H9 (cell line): ENCODE measurements around the gene RNF13. TPM values are rescaled to one million over a fixed set of nuclear protein-coding genes. Genes with fewer than 3 reads are reported as not detected.

Experiments
- DNase-seq: peaks from one replicate; pipeline ENCODE4 v3.0.0-alpha.2; 2017
- H2AFZ ChIP-seq: one replicate; pipeline ENCODE4 v1.6.1; 2013; ENCODE audit warnings: mild to moderate bottlenecking, low read length, control low read depth, moderate library complexity
- H2AK5ac ChIP-seq: 2 replicates; pipeline ENCODE4 v1.6.1; 2013; ENCODE audit warnings: low read length, control low read depth, mixed read lengths; ENCODE audit not compliant: insufficient read length
- H2BK120ac ChIP-seq: one replicate; pipeline ENCODE4 v1.6.1; 2013; ENCODE audit warnings: low read depth, mild to moderate bottlenecking, low read length, control low read depth, inconsistent platforms; ENCODE audit not compliant: poor library complexity, severe bottlenecking
- H2BK12ac ChIP-seq: 2 replicates; pipeline ENCODE4 v1.6.1; 2013; ENCODE audit warnings: low read length, control low read depth, mixed read lengths, low read depth; ENCODE audit not compliant: insufficient read length
- H2BK15ac ChIP-seq: 2 replicates; pipeline ENCODE4 v1.6.1; 2013; ENCODE audit warnings: low read depth, low read length, control low read depth
- H2BK20ac ChIP-seq: one replicate; pipeline ENCODE4 v1.6.1; 2013; ENCODE audit warnings: low read depth, mild to moderate bottlenecking, low read length, control low read depth, inconsistent platforms; ENCODE audit not compliant: poor library complexity, severe bottlenecking
- H2BK5ac ChIP-seq: 2 replicates; pipeline ENCODE4 v1.6.1; 2013; ENCODE audit warnings: low read length, control low read depth, mixed read lengths; ENCODE audit not compliant: insufficient read length
- H3K14ac ChIP-seq: 2 replicates; pipeline ENCODE4 v1.6.1; 2013; ENCODE audit warnings: low read length, control low read depth; ENCODE audit not compliant: insufficient read depth
- H3K18ac ChIP-seq: 2 replicates; pipeline ENCODE4 v1.6.1; 2013; ENCODE audit warnings: low read depth, mild to moderate bottlenecking, mixed read lengths, low read length, control low read depth; ENCODE audit not compliant: insufficient read length
- H3K23ac ChIP-seq: 2 replicates; pipeline ENCODE4 v1.6.1; 2013; ENCODE audit warnings: low read length, control low read depth, mixed read lengths, low read depth; ENCODE audit not compliant: insufficient read length
- H3K23me2 ChIP-seq: 2 replicates; pipeline ENCODE4 v1.6.1; 2013; ENCODE audit warnings: low read depth, mild to moderate bottlenecking, mixed read lengths, low read length, control low read depth; ENCODE audit not compliant: insufficient read length, poor library complexity, severe bottlenecking
- H3K27ac ChIP-seq: 2 replicates; pipeline ENCODE4 v1.5.1; 2013; ENCODE audit warnings: low read length, control low read depth, mixed read lengths, low read depth; ENCODE audit not compliant: insufficient read length
- H3K27me3 ChIP-seq: 2 replicates; pipeline ENCODE4 v1.6.1; 2013; ENCODE audit warnings: low read length, control low read depth, inconsistent platforms; ENCODE audit not compliant: insufficient read depth
- H3K4ac ChIP-seq: 2 replicates; pipeline ENCODE4 v1.6.1; 2013; ENCODE audit warnings: low read depth, mild to moderate bottlenecking, control low read depth, inconsistent platforms, low read length, moderate library complexity
- H3K4me1 ChIP-seq: 2 replicates; pipeline ENCODE4 v1.6.1; 2013; ENCODE audit warnings: low read length, control low read depth, inconsistent platforms; ENCODE audit not compliant: insufficient read depth
- H3K4me2 ChIP-seq: 2 replicates; pipeline ENCODE4 v1.6.1; 2013; ENCODE audit warnings: low read length, control low read depth, mixed read lengths; ENCODE audit not compliant: insufficient read length, insufficient read depth
- H3K56ac ChIP-seq: 2 replicates; pipeline ENCODE4 v1.6.1; 2013; ENCODE audit warnings: low read depth, mild to moderate bottlenecking, mixed read lengths, low read length, control low read depth; ENCODE audit not compliant: insufficient read length
- H3K79me1 ChIP-seq: 2 replicates; pipeline ENCODE4 v1.6.1; 2013; ENCODE audit warnings: low read depth, mild to moderate bottlenecking, moderate library complexity, low read length, control low read depth, inconsistent platforms; ENCODE audit not compliant: insufficient read depth, poor library complexity, severe bottlenecking
- H3K79me2 ChIP-seq: 2 replicates; pipeline ENCODE4 v1.6.1; 2013; ENCODE audit warnings: low read length, control low read depth, inconsistent platforms; ENCODE audit not compliant: insufficient read depth
- H3K9ac ChIP-seq: 2 replicates; pipeline ENCODE4 v1.6.1; 2013; ENCODE audit warnings: low read length, control low read depth, mixed read lengths; ENCODE audit not compliant: insufficient read length; ENCODE audit errors: extremely low read depth
- H3K9me3 ChIP-seq: one replicate; pipeline ENCODE4 v1.6.1; 2013; ENCODE audit warnings: low read depth, low read length, inconsistent platforms; ENCODE audit not compliant: control insufficient read depth
- H3T11ph ChIP-seq: one replicate; pipeline ENCODE4 v1.6.1; 2013; ENCODE audit warnings: mild to moderate bottlenecking, low read length, control low read depth, inconsistent platforms
- H4K20me1 ChIP-seq: one replicate; pipeline ENCODE4 v1.6.1; 2013; ENCODE audit not compliant: control insufficient read depth, insufficient read length, insufficient read depth
- H4K5ac ChIP-seq: 2 replicates; pipeline ENCODE4 v1.6.1; 2013; ENCODE audit warnings: low read depth, mild to moderate bottlenecking, mixed read lengths, low read length, control low read depth; ENCODE audit not compliant: insufficient read length
- H4K8ac ChIP-seq: replicated peaks from 2 replicates; pipeline ENCODE4 v1.6.1; 2013; ENCODE audit warnings: low read length, control low read depth, mixed read lengths, low read depth; ENCODE audit not compliant: insufficient read length
- H4K91ac ChIP-seq: 2 replicates; pipeline ENCODE4 v1.6.1; 2013; ENCODE audit warnings: low read depth, mild to moderate bottlenecking, moderate library complexity, mixed read lengths, low read length, control low read depth; ENCODE audit not compliant: insufficient read length
- H3K27ac Mint-ChIP-seq, 3 experiments: 2 replicates in 2 of 3; 3 replicates in 1 of 3; pipeline ENCODE4 v1.8.0; 2020 to 2021; ENCODE audit warnings: mixed read lengths in 3 of 3, mild to moderate bottlenecking in 1 of 3, moderate library complexity in 1 of 3
- H3K27me3 Mint-ChIP-seq: 2 replicates; pipeline ENCODE4 v1.8.0; 2021; ENCODE audit warnings: low read depth, mild to moderate bottlenecking, moderate library complexity, mixed read lengths
- H3K36me3 Mint-ChIP-seq, 3 experiments: 2 replicates in 2 of 3; 3 replicates in 1 of 3; pipeline ENCODE4 v1.8.0; 2020 to 2021; ENCODE audit warnings: low read depth in 3 of 3, mixed read lengths in 3 of 3; ENCODE audit not compliant: insufficient read depth in 1 of 3
- H3K4me1 Mint-ChIP-seq, 2 experiments: 2 replicates each; pipeline ENCODE4 v1.8.0; 2020; ENCODE audit warnings: mixed read lengths in 2 of 2
- H3K4me3 Mint-ChIP-seq, 2 experiments: 2 replicates in 1 of 2; 3 replicates in 1 of 2; pipeline ENCODE4 v1.8.0; 2020 to 2021; ENCODE audit warnings: mild to moderate bottlenecking in 2 of 2, mixed read lengths in 2 of 2, moderate library complexity in 1 of 2
- H3K9me3 Mint-ChIP-seq, 2 experiments: 2 replicates in 1 of 2; 3 replicates in 1 of 2; pipeline ENCODE4 v1.8.0; 2020; ENCODE audit warnings: mild to moderate bottlenecking in 2 of 2, mixed read lengths in 2 of 2, moderate library complexity in 1 of 2
- WGBS: extraction: QIAGEN DNeasy Blood & Tissue Kit; methylation state at CpG from one replicate; pipeline ENCODE4 v1.1.7; 2013; ENCODE audit warnings: missing lambda C conversion rate, low lambda C conversion rate, mixed read lengths; ENCODE audit not compliant: insufficient read length; ENCODE audit errors: extremely low coverage; 5-methylcytosine and 5-hydroxymethylcytosine counted together
- total RNA-seq: library from RNA; stranded (reverse); gene quantifications from 2 replicates; pipeline ENCODE4 v1.2.1, GENCODE V29; 2021
- TF ChIP-seq, protein P1 (sequence below): fragments of 200-600 bp; sonication (generic); conservative IDR thresholded peaks from 3 replicates; pipeline ENCODE4 v1.8.0; 2021; ENCODE audit warnings: antibody characterized with exemption, mild to moderate bottlenecking

The RNF13 gene
- total RNA-seq, 1 experiment from 2014 or later, result 23.4 TPM

DNA sequence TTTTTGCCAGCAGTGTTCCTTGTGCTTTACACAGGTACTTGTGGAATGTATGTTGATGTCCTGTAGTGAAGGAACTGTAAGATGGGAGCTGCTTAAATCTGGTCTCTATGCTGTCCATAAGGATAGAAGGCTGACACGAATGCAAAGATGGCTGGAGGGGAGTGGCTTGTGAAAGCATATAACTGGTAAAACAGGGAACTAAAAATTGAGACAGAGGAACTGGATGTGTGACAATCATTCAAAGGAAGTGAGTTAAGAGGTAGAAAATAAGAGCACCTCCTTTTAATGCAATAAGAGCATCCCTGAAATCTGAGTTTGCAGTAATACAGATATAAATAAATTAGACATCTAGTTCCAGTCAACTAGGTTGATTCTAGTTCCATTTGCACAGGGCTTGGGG, 35.2 kb downstream of the RNF13 start:
- Histone ChIP-seq H2AK5ac (no peak overlapping the region), H3K18ac (no peak overlapping the region), H2BK20ac (no peak overlapping the region), H3K9me3 (no peaks in the 10 kb centered on the region), H4K91ac (no peak overlapping the region), H3K4me2 (no peak overlapping the region), H2BK5ac (no peak overlapping the region), H3K14ac (no peak overlapping the region), H3K79me1 (no peaks in the 10 kb centered on the region), H3K56ac (no peak overlapping the region), H2BK15ac (no peak overlapping the region), H2BK120ac (no peak overlapping the region), H2BK12ac (no peak overlapping the region), H3K23ac (no peak overlapping the region), H3K79me2 (peaks cover 3% of the 10 kb centered on the region; the same call in 1 of the 2 replicates), H3K4me1 (no peaks in the 10 kb centered on the region; the same call in 1 of the 2 replicates), H2AFZ (no peak overlapping the region), H4K8ac (no peak overlapping the region), H3T11ph (no peak overlapping the region), H3K4ac (no peak overlapping the region), H3K23me2 (no peaks in the 10 kb centered on the region), H4K20me1 (no peaks in the 10 kb centered on the region), H3K27ac (no peak overlapping the region), H4K5ac (no peak overlapping the region), H3K9ac (no peak overlapping the region), H3K27me3 (no peaks in the 10 kb centered on the region)
- Mint-ChIP-seq H3K27ac (no peak overlapping the region), H3K27me3 (no peaks in the 10 kb centered on the region), H3K36me3 (peaks cover 2 to 14% (median 4%) of the 10 kb centered on the region in 3 experiments; a peak in 5 of 7 replicates), H3K4me3 (no peak overlapping the region), H3K9me3 (no peaks in the 10 kb centered on the region), H3K4me1 (peaks cover 6 to 7% of the 10 kb centered on the region in 2 experiments)
- TF ChIP-seq, protein P1, sequence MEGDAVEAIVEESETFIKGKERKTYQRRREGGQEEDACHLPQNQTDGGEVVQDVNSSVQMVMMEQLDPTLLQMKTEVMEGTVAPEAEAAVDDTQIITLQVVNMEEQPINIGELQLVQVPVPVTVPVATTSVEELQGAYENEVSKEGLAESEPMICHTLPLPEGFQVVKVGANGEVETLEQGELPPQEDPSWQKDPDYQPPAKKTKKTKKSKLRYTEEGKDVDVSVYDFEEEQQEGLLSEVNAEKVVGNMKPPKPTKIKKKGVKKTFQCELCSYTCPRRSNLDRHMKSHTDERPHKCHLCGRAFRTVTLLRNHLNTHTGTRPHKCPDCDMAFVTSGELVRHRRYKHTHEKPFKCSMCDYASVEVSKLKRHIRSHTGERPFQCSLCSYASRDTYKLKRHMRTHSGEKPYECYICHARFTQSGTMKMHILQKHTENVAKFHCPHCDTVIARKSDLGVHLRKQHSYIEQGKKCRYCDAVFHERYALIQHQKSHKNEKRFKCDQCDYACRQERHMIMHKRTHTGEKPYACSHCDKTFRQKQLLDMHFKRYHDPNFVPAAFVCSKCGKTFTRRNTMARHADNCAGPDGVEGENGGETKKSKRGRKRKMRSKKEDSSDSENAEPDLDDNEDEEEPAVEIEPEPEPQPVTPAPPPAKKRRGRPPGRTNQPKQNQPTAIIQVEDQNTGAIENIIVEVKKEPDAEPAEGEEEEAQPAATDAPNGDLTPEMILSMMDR, result no peak
- WGBS, result no CpG with 5 or more reads among the region's 1 CpG
- DNase-seq, result no peak
